GM21515 (cell line): ENCODE data around the gene RRAS2.

Source experiments
- ATAC-seq: cut with Tn5 transposase; IDR thresholded peaks from one replicate; pipeline ENCODE4 v1.9.1; 2021; ENCODE audit not compliant: unreplicated experiment

RRAS2 gene

DNA sequence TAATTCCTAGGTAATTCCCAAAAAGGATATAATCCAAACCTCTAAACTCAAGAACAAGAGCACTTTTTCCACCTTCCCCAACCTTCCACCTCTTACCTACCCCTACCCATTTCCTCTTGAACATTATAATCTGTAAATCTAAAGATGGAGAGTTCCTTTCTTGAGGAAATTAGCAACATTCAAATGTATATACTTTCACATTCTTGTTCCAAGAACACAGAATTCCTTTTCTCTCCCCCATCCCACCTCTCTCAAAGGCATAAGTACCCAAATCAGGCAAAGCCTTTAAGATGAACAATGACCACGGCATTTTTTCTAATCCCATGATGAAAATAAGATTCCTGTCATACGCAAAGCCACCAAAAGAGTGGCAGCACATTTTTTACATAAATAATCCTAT is 18.3 kb downstream of the RRAS2 start:
- no peak for ATAC-seq

DNA sequence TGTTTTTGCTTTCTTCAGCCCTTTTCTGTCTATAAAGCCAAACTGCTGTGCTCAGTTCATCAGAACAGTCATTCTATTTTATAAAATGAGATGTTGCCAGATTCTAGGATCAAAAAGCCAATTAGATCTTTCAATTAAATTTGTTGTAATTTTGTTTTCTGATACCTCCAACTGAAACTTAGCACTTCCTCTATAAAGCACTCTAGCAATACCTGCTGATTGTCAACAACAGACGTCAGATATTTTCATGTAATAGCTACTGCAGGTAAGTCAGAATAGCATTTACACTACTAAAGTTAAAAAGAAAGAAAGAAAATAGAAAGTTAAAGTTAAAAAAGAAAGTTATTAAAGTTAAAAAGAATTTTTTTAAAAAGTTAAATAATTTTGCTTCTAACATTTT is 19.6 kb downstream of the RRAS2 start:
- ATAC-seq: no peak

DNA sequence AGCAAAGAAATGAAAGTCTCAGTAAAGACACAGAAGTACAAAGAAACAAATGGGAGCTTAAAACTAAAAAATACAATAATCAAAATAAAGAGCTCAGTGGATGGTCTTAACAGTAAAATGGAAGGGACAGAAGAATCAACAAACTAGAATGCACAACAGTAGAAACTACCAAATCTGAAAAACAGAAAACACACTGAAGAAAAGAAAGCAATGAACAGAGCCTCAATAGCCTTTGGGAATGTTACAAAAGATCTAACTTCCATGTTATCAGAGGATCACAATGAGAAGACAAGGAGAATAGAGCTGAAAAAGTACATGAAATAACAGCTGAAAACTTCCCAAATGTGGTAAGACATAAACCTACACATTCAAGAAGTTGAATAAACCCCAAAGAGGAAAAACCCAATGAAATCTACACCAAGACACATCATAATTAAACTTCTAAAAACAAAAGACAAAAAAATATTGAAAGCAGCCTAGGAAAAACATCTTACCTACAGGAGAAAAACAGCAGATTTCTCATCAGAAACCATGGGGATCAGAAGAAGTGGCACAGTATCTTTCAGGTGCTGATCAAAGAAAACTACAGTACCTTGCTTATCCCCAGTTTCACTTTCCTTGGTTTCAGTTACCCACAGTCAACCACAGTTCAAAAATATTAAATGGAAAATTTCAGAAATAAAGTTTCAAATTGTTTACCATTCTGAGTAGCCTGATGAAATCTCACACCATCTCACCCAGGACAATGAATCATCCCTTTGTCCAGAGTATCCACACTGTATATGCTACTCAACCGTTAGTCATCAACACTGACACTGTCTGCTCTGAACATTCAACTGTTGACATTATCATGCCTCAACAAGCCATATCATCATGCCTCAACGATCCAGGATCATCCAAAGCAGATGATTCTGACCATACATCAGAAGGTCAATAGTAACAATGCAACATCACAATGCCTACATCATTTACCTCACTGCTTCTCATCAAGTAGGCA is 22.2 kb downstream of the RRAS2 start:
- ATAC-seq: no peak

DNA sequence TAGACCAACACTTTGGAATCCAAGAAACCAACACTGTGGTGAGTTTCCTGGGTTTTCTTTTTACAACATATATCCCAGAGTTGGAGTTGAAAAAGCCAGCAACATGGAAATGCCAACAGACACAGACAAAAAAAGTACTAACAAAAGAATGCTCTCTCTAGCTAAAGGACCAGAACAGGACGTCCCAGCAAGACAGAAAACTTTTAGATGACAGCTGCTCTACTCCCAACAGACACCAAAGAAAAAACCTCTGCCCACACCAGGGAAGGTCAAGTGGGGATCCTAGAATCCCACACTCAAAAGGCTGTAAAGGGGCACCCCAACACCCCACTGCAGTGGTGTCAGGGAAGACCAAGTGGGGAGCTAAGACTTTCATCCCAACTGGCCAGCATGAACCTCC is 23.3 kb downstream of the RRAS2 start:
- no peak for ATAC-seq

DNA sequence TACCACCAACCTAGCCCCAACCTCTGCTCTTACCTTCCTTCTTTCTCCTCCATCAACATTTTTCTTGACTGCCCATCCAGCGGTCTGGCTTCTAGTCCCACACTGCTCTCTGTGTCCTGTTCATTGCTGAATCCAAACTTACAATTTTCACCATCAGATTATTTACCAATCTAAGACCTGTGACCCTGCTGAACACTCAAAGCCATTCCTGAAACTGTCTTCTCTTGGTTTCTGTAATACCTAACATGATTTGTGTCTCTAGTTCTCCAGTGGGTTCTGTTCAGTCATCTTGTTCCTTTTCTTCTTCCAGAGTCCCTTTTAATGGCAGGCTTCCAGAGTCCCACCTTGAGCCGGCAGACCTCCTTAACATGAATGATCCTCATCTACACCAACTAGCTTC is 24.1 kb downstream of the RRAS2 start:
- ATAC-seq: no peak

DNA sequence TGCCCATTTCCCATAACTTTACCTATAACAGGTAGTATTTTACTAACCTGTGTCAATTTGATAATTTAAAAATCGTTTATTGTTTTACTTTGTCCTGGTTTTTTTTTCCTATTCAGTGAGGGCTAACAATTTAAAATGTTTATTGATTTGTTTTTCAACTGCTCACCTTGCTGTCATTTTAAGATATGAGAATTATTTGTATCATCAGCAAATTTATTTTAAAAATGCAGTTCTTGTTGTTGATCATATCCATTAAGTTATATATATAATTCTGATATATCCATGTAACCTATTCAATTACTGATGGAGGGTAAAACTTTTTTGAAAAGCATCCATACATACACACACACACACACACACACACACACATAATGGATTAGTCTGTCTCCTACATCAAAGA is 24.8 kb downstream of the RRAS2 start:
- ATAC-seq: no peak

DNA sequence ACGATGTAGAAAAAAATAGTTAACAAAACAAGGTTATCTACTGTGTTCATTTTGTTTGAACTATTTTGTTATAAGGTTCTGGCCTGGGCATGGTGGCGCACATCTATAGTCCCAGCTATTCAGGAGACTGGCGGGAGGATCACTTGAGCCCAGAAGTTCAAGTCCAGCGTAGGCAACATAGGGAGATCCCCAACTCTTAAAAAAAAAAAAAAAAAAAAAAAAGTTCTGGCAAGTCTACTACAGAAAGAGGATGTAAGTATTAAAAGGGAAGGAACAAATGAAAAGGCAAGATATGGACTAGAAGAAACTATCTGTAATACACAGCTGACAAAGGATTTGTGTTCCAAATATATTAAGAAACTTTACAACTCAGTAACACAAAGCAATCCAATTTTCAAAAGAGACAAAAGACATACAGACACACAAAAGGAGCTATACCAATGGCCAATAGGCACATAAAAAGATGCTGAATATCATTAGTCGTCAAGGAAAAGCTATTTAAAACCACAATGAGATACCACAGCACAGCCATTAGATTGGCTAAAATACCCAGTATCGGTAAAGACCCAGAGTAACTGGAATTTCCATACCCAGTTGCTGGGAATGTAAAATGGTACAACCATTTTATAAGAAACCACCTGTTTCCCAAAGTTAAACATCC is 27.4 kb downstream of the RRAS2 start:
- peak; percentile 47 for ATAC-seq

DNA sequence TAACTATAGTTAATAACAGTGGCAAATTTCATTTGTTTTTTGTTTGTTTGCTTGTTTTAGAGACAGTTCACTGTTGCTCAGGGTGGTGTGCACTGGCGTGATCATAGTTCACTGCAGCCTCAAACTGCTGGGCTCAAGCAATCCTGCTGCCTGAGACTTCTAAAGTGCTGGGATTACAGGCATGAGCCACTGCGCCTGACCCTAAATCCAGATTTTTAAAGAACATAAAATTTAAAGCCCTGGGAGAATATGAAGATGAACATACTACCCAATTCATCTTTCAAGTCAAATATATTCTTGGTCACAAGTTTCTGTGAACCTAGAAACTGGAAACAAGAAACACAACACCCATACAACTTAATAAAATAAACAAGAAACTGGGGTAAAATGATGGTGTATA is 28.1 kb downstream of the RRAS2 start:
- ATAC-seq: no peak

DNA sequence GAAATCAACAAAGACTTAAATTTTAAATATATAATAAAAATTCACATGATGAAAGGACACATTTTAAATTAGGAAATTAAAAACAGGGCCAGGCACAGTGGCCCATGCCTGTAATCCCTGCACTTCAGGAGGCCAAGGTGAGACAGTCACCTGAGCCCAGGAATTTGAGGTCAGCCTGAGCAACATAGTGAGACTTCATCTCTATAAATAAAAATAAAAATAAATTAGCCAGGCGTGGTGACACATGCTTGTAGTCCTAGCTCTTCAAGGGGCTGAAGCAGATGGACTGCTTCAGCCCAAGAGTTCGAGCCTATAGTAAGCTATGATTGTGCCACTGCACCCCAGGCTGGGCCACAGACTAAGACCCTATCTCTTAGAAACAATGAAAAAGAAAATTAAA is 29.3 kb downstream of the RRAS2 start:
- ATAC-seq: no peak

DNA sequence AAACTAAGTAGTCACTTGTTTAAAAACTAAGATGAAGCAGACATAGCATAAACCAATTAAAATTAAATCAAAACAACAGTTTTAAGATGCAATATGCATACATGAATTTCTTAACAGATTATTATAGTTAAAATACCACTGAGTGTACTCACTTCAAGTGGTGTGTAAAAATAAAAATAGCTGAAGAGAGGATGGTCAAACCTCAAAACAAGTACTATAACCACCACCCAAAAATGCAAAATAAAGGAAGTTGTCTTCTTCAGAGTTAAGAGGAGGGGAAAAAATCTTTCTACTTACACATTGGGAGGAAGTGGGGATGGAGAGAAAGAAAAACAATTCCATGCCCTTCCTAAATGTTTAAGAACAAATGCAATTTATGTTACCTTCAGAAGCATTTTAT is 31.9 kb downstream of the RRAS2 start:
- ATAC-seq: peak; percentile 38

DNA sequence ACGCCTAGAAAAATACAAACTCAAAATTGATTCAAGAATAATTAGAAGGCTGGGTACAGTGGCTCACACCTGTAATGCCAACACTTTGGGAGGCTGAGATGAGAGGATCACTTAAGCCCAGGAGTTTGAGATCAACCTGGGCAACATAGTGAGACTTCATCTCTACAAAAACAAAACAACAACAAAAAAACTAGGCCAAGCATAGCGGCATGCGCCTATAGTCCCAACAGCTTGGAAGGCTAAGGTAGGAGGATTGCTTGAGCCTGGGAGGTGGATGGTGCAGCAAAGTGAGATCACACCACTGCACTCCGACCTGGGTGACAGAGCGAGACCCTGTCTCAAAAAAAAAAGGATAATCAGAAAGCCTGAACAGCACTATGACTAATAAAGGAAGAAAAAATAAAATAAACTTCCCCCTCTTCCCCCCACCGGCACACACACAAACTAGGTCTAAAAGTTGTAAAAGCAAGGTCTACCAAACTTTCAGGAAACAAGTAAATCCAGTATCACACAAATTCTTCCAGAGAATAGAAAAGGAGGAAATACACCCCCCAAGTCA is 35.8 kb downstream of the RRAS2 start:
- ATAC-seq: no peak

DNA sequence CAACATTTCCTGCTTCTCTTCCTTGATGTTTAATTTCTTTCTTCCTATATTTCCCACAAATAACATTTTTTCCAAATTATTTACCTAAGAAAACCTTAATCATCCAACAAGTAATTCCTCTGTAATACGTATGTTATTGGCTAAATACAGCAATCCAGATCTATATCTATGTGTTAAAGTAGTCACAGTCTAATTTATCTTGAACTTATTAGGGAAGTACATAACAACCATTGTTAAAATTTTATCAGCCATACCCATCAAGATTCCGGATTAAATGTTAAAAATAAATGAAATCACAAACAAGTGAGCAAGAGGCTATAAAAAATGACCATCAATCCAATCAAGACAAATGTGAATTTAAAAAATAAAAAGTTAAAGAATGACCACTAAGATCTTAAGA is 36.5 kb downstream of the RRAS2 start:
- no peak for ATAC-seq

DNA sequence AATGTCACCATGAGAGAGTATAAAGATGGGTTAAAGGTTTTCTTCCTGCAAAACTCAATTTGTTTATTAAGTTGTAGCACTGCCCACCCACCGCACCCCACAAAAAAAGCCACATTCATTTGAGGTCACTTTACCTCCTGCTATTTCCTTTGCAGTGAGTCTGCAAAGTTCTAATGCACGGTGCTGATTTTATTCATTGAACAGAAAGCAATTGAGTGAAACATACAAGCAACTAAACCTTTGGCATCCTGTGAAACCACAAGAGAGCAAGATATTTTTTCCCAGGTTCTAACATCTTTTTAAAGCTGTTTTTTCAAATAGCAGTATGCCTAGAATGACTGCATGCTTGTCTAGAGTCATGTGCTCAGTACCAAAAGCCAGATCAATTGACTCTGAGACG is 39.0 kb downstream of the RRAS2 start:
- peak; percentile 47 for ATAC-seq

DNA sequence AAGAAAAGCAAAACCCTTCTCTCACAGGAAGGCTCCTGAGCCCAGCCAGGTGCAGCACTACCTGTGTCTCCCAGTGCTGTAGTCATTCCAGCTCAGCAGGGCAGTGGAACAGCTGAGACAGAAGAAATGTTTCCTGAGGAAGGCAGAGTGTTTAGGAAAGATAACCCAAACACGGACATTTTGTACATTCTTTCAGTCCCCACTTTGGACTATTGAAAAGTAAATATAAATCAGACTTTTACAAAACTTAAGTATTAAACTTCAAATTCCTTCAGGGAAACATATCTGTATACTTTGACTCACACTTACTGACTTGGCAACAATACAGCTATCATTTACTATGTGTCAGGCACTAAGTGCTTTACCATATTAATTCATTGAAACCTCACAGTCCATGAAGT is 40.4 kb downstream of the RRAS2 start:
- ATAC-seq: no peak

DNA sequence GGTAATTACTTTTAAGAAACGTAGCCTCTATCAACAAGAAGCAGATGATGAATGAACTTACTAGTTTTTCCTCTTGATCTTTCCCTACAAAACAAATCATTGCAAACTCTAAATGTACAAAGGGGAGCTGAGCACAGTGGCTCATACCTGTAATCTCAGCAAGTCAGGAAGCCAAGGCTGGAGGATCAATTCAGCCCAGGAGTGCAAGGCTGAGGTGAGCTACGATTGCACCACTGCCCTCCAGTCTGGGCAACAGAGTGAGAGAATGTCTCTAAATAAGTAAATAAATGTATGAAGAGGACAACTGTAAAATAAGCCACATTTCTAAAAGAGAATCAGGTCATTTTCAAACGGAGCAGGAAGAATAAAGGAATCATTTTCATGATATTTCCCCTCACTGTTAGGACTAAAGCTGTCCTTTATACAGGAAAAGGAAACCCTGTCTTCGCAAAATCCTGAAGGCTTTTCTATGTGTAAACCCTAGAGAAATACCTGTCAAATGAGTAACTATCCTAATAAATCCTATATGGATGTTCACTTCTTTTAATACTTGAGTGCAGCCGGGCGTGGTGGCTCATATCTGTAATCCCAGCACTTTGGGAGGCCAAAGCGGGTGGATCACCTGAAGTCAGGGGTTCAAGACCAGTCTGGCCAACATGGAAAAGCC is 41.2 kb downstream of the RRAS2 start:
- ATAC-seq: no peak

DNA sequence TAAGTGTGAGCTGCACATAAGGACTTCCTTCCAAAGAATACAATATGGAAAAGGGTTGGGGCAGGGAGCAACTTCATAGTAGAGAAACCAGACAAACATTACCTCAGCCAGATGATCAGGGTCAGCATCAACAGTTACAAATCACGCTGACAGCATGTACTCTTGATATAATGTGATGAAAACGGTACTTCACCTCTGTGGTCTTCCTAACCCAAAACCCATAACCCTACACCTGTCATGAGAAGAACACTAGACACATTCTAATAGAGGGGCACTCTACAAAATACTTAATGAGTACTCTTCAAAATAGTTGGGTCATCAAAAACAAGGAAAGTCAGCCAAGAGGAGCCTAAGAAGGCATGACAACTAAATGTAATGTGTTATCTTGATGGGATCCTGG is 43.9 kb downstream of the RRAS2 start:
- ATAC-seq: no peak

DNA sequence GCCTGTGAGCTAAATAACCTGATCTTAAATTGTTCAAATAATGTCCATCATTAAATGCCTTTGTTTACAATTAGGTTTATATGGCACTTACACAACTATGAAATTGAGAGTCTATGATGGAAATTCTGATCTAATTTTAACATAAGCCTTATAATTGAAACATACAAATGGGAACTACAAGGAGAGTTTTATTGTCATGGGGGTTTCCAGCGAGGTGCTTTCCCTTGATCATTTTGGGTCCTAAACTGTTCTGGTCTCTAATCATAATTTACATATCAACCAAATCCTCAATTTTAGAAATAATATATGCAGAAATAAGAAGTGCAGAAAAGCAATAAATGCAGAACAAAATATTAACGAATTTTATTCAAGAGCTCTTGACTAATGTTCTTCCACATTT is 44.9 kb downstream of the RRAS2 start:
- ATAC-seq: no peak

DNA sequence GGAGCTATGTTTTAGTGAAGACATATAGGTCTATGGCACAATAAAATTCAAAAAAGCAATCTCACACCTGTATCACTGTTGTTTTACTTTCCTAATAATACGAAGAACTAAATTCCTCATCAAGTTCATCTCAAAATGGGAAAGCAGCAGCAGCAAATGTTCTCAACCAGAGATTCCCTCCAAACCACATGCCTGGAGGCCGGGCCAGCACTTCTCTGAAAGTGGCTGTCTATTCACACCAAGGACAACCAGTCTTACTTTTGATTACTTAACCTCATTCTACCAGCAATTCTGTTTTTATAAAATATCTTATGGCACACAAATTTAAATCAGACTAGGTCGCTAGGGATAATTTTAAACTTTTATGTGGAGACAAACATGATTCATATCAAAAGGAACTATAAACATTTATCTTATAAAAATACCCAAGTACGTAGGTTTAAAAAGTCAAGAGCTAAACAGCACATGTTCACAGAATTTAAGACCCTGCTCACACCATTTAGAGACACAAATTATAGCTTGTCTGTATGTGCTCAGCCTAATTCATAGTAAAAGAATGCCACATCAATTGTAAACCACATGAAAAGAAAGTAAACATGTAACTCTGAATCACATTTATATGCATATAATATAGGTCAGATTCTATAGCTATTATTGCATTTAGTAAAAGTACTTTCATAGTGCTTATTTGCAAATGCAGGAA is 46.1 kb downstream of the RRAS2 start:
- no peak for ATAC-seq

DNA sequence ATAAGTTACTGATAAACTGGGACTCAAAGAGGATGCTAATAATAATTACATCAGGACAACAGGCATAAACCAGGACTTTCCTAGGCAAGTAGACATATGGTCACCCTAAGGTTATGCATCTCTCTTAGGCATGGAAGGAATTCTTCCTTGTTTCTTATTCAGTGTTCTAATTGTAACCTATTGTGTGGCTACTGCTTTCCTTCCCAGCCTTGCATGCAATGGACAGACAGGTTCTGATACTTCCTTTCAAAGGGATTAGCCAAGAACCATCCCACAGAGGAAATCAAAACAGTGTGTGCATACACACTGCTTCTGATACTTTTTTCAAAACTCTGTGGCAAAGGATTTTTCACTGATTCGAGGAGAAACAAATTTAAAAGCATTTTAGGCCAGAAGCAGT is 48.3 kb downstream of the RRAS2 start:
- ATAC-seq: no peak

DNA sequence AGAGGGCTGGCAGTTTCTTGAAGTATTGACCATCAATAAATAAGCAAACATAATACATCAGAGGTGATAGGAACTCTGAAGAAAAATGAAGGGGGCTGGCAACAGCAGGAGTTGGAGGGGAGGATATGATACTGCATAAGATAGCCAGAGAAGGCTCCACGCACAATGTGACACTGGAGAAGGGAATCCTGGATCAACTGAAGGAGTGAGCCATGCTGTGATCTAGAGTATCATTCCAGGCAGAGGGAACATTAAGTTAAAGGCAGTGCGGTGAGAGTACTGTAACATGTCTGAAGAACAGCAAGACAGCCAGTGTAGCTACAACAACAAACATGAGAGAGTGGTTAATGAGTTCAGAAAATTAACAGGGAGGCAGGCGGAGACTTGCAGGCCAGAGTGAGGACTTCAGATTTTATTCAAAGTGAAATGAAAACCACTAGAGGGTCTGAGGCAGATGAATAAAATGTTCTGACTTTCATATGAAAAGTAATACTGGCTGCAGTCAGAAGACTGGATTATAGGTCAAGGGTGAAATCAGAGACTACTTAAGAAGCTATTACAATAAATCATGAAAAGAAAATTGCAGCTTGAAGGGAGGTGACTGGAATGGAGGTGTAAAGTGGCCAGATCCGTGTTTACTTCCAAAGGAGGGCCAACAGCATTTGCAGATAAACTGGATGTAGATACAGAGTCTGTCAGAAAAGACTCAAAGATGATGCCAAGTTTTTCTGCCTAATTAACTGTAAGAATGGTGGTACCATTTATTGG is 49.4 kb downstream of the RRAS2 start:
- no peak for ATAC-seq
